EH (cell line): ENCODE results near the gene CD81.

Source experiments
- DNase-seq: peaks from one replicate; pipeline ENCODE4 v3.0.0-alpha.2; 2015; ENCODE audit warnings: low read depth

The CD81 gene

DNA sequence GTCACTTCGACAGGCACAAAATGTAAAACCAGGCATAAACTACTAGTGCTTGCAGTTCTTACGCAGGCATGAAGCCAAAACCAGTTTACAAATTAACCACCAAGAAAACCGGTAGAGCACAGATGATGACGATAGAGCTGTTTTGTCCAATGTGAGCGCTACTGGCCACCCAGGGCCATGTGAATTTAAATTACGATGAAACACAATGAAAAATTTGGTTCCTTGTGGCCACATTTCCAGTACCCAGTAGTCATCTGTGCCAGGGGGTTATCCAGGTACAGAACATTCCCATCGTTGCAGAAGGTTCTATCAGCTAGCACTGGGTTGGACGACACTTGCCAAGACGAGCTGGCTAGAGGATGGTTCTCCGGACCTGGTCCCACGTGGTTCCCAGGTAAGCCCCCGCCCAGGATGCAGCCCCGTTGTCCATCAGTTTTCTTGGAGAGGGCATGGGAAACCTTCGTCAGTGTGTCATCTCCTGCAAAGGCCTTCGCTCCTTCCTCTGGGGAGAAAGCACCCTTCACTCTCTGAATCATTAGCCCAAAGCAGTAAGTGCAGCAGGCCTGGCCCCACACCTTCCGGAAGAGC, 1.1 kb upstream of the CD81 start:
- DNase-seq = no peak

DNA sequence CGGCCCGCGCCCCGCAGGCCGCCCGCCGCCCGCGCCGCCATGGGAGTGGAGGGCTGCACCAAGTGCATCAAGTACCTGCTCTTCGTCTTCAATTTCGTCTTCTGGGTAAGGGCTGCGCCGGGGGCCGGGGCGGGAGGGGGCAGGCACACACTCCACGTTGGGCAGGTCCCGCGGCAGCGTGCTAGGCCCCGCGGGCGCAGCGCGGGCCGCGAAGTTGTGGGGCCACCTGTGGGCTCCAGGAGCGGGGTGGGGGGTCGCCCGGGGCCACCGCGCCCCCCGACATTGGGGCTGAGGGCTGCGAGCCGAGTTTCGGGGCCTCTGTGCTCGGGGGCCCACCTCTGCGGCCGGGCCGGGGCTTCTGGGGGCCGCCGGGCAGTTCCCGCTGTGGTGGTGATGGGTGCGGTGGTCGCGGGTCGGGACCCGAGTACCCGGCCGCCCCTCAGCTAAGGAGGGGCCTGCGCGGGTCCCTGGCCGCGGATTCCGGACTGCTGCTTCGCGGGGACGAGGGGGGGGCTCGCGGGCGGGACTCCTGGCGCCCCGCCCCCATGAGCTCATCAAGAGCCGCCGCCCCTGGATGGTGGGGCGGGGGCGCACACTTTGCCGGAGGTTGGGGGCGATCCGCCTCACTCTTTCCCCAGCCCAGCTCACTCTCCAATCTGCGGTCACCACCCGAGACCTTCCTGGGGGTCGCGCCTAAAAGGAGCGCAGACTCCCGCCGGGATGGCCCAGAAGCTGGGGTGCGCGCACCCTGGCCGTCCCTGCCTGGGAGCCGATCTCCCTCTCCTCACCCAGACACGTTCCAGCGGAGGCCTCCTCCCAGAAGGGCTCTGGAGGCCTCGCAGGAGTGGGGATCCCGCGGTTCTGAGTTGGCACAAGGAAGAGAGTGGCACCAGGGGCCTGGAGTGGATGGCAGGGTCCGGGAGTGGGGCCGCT, 667 bp downstream of the CD81 start:
- DNase-seq = peak; percentile 61

DNA sequence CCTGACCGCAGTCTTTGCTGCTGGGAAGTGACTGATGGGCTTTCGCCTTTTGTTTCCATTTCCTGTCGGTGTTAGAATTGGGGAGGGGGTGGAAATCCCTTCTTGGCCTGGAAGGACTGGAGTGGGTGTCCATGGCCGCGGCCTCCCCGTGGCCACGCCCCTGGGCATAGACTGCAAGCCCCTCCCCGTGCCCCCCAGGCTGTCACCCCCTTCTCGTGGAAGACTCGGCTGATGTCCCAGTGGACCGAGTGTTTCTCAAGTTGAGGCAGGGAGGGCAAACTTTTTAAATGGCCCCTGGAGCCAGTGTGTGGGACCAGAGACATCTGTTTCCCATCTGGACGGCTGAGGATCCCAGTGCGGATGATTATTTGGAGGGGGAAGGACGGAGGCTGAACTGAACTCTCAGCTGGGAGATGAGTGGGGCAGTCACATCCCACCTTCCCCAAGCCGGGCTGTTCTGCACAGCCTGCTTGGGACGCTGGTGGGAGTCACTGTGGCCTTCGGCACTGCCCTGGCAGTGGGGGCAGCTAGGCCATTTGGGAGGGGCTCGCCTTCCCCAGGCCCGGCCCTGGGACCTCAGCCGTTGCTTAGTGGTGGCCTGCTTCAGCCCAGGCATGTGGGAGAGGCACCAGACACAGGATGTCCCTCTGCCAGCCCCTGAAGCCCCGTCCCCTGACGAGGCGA, 1.6 kb downstream of the CD81 start:
- DNase-seq = peak; percentile 75

DNA sequence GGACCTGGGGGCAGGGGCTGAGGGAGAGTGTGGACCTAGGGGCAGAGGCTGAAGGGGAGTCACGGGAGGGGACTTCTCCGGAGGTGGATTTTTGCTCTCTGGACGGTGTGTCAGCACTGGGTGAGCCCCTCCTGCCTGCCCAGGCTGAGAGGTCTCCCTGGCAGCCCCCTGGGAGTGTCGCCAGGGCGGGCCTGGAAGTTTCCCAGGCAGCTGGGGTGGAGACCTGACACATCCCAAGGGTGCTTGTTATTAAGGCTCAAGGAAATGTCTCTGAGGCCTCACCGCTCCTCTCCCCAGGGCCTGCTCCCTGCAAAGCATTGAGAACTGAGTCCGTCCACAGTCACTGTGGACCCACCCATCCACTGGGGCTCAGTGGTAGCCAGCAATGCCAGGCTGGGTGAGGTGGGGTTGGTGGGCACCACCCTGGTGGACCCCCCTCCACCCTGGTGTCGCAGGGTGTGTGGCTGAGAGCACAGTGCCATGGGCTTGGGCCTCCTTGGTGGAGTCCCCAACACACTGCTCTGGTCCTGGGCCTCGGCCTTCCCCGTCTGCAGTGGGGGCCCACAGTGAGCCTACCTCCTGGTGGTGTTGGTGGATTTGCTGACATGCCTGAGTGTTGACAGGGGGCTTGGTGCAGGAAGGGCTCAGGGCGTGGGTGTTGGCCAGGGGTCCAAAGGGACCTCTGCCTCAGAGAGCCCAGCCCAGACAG, 2.5 kb downstream of the CD81 start:
- no peak for DNase-seq

DNA sequence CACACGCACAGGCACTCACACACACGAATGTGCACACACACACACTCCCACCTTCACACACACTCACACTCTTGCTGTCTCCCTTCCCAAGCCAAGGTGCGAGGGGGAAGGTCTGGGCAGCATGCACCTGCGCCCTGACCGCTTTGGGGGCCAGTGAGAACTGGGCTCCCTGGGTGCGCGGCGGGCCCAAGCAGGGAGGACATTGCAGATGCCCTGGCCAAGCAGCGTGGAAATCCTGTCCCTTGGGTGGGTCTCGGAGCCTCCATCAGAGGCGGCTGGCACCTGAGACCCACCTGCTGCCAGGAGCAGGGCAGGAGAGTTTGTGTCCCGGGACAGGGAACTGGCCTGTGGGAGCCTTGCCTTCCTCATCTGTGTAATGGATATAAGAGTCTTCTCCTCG, 3.3 kb downstream of the CD81 start:
- DNase-seq = no peak

DNA sequence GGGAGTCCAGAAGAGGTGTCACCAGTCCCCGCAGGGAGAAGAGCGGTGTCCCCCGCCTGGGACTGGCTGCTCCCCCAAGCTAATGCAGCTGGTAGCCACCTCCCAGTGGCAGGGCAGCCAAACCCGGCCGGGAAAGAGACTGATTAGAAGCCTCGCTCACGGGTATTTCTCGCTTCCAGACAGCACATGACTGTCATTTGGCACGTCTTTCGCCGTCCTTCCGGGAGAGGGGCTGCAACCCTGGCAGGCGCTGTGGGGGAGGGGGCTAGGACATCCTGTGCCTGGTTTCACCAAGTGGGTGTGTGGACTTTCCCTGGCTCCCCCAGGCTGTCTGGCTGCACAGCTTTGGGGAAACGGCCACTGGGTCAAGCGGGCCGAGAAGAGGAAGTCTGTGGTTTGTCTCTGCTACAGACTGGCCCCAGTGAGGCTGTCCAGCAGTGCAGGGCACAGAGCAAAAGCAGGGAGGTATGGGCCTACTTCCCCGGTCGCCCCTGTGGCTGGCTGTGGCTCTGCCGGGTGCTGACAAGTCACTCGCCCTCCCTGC, 3.8 kb downstream of the CD81 start:
- no peak for DNase-seq

DNA sequence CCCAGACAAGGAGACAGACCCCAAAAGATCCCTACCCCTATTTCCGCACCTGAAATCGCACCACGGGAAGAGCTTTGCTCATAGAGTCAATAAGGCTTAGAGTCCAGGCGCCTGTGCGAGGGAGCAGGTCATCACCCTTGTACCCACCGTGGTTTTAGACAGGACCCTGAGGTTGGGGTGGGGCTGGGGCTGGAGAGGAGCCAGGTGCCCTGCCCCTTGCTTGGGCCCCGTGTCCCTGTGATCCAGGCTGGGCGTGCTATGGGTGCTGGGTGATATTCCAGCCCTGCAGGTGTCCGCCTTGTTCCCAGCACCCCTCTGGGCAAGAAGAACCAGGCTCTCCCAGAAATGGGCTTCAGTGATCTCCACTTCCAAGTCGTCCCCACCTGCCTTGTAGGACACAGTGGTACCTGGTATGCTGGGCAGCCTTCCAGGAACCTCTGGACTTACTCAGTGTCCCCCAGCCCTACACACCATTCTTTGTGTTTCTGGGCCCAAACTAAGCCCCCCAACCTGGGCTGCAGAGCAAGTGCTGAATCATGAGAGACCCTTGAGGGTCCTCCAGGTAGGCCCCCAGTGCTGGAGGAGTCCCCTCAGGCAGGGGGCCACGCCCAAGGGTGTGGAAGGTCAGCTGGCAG, 4.5 kb downstream of the CD81 start:
- DNase-seq = no peak

DNA sequence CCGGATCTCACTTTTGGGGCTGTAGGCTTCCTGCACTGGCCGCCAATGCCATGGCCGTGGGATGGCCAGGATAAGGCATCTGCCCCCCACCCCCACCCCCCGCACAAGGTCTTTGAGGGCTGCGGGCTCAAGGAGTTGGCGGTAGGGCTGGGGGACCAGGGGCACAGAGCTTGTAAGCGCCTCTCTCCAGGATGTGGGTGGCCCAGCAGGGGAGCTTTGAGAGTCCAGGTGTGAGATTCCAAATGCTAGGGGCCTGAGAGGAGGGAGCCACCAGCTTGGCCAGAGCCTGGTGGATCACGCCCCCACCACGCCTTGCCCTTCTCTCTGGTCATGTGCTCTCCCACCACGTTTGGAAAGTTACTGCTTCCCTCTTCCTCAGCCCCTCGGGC, 5.0 kb downstream of the CD81 start:
- DNase-seq = no peak

DNA sequence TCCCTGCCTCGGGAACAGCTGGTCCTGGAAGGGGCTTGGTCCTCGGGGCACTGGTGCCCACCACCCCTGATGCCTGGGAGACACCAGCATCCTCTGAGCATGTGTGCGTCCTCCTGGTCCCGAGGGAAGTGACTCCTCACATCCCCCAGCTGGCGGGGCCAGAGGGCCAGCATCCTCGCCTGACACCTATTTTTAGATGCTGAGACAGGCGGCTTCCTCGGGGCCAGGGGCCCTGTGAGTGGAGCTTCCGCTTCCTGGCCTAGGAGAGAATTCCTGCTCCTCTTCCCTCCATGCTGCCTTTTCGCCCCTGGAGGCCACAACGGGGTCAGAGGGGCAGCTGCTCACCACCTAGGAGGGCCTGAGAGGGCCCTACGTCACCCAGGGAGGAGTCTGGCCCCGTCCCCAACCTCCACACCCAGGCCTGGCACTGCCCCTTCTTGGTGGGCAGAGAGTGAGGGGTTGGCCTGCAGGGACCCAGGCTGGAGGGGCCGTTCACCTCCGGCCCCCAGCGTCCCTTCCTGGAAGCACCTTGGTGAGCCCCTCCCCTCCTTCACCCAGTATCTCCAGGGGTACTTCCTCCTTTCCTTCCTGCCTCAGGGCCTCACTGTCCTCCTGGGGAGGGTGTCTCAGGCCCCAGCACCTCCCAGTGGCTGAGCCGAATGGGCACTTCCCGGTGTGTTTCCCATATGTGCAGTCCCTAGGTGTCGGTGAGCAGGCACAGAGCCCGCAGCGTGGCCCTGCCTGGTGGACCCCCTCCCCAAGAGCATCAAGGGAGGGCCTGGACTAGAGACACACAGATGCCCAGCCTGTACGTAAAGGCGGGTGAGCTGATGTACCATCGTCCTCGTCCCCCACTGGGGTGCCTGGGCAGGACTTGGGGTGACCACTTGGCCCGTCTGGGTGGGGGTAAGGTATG, 6.1 kb downstream of the CD81 start:
- DNase-seq = peak; percentile 79

DNA sequence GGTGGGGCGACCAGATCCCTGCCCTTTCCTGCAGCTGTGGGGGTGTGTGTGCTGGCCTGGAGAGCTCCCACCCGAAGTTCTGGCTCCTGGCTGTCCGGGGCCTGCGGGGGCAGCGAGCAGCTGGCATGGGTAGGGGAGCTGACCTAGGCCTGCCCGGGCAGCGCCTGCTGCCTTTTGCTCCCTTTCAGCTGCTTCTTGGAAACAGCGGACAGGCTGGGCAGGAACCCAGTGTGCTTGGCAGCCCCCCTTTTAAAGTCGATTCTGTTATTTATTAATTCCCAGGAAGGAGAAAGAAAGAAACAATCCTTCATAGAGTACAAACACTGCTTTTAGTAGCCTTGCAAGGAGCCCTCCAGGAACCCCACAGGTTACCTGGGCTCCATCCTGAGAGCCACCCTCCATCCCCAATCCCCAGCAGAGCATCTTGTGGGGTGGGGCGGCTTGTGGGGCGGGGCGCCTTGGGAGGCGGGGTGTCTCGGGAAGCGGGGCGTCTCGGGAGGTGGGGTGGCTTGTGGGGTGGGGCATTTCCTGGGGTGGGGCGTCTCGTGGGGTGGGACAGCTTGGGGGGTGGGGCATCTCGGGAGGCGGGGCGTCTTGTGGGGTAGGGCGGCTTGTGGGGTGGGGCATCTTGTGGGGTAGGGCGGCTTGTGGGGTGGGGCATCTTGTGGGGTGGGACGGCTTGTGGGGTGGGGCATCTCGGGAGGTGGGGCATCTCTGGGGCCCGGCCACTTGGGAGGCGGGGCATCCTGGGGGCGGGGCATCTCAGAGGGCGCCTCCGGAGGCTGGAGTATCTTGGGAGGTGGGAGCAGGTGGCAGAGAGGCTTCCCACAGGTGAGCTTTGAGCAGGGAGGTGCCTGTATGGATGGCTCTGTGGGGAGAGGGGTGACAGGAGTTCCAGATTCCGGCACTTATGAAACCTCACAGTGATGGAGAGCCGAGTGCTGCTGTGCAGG, 7.0 kb downstream of the CD81 start:
- DNase-seq = no peak

DNA sequence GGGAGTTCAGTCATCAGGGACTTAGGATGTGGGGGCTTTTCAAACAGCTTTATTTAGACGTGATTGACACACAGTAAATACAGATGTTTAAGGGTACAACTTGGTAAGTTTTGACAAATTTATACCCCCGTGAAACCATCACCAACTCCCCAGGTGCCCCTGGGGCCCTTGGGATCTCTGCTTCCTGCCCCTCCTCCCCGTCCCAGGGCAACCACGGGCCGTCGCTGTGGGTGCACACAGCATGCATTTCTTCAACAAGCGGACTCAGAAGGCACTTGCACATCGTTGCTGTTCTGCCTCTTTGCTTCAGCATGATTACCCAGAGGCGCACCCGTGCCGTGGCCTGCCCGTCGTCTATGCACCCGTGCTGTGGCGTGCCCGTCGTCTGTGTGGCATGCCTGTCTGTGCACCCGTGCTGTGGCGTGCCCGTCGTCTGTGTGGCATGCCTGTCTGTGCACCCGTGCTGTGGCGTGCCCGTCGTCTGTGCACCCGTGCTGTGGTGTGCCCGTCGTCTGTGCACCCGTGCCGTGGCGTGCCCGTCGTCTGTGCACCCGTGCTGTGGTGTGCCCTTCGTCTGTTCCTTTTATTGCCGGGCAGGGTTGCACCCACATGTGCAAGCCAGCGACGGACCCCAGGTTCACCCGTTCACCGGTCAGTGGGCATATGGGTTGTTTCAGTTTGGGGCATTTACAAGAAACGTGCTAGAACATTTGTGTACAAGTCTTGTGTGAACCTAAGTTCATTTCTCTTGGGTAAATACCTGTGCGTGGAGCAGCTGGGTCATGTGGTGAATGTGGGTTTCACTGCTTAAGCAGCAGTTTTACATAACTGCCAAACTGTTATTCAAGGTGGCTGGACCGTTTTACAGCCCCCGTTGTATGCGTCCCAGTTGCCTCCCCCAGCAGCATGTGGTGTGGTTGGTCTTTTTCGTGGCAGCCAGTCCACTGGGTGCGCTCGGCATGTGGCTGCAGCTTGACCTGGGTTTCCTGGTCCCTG, 8.3 kb downstream of the CD81 start:
- DNase-seq = no peak

DNA sequence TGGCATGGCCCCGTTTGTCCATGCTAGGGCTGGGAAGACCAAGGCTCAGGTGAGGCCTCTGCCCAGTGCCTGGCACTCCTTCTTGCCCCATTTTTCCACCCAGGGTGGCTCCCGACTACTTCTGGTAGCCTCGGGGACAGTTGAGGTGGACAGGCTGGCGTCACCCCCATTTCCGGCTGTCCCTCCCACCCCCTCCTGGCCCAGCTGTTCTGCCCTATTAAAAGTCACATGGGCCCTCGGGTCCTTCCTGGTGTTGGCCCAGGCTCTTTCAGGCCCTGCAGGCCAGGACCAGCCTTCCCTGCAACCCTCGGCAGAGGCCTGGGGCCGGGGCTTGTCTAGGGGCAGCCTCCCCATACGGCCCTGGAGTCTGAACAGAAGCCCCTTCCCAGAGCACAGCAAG, 9.5 kb downstream of the CD81 start:
- no peak for DNase-seq

DNA sequence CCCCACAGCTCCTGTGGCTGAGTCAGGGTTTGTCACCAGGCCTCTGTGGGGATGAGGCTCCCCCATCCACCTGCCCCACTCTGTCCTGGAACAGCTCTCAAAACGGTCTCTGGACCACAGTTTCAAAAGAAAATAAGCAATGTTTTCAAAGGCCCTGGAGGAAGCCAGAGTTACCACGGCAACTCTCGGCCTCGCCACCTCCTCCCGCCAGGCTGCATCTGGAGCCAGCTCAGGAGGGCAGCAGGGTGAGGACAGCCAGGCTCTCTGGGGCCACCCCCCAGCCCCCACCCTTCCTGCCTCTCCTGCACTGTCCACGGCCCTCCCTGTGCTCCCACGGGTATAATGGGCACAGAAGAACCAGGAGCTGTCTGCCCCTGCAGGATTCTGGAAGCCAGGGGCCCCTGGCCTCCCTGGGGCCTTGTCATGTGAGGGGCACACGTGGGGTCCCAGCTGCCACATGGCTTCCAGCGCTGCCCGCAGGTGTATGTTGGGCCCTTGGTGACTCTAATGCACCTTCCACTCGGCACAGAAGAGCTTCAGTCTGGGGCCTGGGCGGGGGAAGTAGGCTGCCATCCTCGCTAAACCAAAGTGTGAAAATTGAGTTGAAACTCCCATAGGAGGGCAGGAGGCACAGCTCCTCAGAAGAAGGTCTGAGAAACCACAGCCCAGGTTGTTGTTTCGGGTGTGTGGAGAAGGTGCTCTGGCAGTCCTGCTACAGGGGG, 10.3 kb downstream of the CD81 start:
- peak; percentile 53 for DNase-seq

DNA sequence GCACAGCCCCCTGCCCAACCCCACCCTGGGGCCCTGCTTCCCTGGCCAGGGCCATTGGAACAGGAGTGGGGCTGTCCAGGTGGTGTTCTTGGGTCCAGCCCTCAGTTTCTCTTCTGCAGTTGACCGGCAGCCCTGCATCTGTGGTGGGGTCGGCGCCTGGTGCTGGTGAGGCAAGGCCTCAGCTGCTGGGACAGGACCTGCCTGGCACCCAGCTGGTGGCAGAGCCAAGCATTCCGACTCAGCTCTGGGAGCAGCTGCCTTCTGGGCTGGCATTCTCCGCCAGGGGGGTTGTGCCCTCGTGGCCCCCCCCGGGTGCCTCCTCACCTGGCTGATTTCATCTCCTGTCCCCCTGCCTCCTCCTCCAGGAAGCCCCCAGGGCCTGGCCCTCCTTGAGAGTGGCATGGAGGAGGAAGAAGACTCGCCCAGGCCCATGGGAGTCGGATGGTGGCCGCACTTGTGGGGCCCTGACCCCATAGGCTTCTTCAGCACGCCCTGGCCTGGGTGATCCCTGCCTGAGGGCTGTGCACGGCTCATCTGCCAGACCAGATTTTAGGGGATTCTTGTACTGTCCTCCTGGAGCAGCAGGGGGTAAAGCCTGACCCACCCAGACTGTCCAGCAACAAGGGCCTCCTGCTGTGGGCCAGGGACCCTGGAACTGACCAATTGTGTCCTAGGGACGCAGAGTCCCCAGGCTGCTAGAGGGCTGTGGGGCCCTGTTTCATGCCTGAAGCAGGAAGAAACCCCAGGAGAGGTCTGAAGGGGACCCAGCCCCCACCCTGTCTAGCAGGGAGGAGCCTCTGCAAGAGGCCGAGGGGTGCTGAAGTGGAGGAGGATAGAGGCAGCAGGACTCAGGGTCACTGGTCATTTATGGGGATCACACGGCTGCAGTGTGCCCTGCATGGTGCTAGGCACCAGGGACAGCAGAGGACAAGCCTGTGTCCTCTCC, 11.6 kb downstream of the CD81 start:
- DNase-seq = no peak

DNA sequence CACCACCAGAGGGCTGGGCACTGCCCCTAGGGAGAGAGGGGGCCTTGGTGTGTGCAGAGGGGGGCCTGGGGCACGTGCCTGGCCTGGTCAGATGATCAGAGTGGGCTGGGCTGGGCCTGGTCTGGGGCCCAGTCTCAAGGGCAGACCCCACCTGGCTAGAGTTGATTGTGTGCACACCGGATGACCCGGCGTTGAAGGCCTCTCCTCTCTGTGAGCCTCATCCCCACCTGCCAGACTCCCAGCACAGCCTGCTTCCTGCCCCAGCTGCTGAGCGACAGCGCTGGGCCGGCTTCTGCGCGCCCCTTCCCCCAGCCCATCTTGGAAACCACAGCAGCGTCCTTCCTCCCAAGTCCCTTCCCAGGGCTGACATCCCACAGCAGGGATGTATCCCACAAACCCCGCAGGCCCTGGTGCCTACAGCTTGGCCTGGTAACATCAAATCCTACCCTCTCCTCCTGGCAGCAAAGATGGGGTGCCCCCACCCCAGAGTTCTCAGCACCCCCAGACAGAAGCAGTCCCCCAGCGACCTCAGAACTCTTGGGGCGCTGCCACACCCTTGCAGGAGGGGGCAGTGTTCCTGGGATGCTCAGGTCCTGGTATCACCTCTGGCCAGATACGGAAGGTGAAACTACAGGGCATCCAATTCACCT, 12.4 kb downstream of the CD81 start:
- DNase-seq = no peak
